Peyer's patch (tissue), 4 donors: ENCODE measurements around the gene TRIO. TPM values are rescaled to one million over a fixed set of nuclear protein-coding genes. Genes with fewer than 3 reads are reported as not detected.
A peak's percentile ranks its signal among the peaks of the same experiment; 100 is the strongest.

Experiments
- DNase-seq, 3 donors: peaks; one replicate each; pipeline ENCODE4 v3.0.0-alpha.2; 2017 to 2019
- H3K27ac ChIP-seq, 4 donors: fragments of 200-600 bp; sonication (generic); one replicate each; pipeline ENCODE4 v1.5.1; 2016 to 2019
- H3K27me3 ChIP-seq, 2 donors: fragments of 200-600 bp; sonication (generic); one replicate each; pipeline ENCODE4 v1.5.1; 2019
- H3K36me3 ChIP-seq, 3 donors: fragments of 200-600 bp; sonication (generic); one replicate each; pipeline ENCODE4 v1.5.1; 2016 to 2019
- H3K4me1 ChIP-seq, 4 donors: fragments of 200-600 bp; sonication (generic); one replicate each; pipeline ENCODE4 v1.5.1; 2016 to 2019
- H3K4me3 ChIP-seq, 4 donors: fragments of 200-600 bp; sonication (generic); 1 replicate in 3 of 4; 2 replicates in 1 of 4; pipeline ENCODE4 v1.5.1; 2016 to 2019; ENCODE audit warnings: mild to moderate bottlenecking in 1 of 4
- H3K9me3 ChIP-seq, 4 donors: fragments of 200-600 bp; sonication (generic); one replicate each; pipeline ENCODE4 v1.5.1; 2016 to 2019; ENCODE audit warnings: mild to moderate bottlenecking in 1 of 4
- CTCF ChIP-seq, 6 experiments: fragments of 450-650 bp in 4 of 6; fragments of 200-600 bp in 2 of 6; sonication (generic) in 1 of 6; IDR thresholded peaks; one replicate each; pipeline ENCODE4 v1.5.1; 2017 to 2019; ENCODE audit warnings: antibody characterized with exemption in 6 of 6, mild to moderate bottlenecking in 3 of 6, moderate library complexity in 1 of 6
- POLR2A ChIP-seq, 2 donors: fragments of 450-650 bp; IDR thresholded peaks; one replicate each; pipeline ENCODE4 v1.5.1; 2017; ENCODE audit warnings: antibody characterized with exemption in 2 of 2, mild to moderate bottlenecking in 2 of 2, moderate library complexity in 2 of 2
- total RNA-seq, 4 donors: library from RNA; depleted of rRNA; stranded (reverse); fragments of >200 nt; gene quantifications; one replicate each; pipeline ENCODE4 v1.1.0, GENCODE V29; 2016

TRIO gene
- total RNA-seq, 4 donors from 2014 or later: 171 to 456 (median 340) TPM

- no peaks in the 10 kb centered on the region for H3K27me3 ChIP-seq
- no peaks in the 10 kb centered on the region for H3K36me3 ChIP-seq
- peak overlapping the region; percentile 2 to 86 (median 28) for H3K27ac ChIP-seq
- H3K4me3 ChIP-seq: no peak overlapping the region
- no peak for TF ChIP-seq CTCF (IDR thresholded peaks at IDR 0.05)
- TF ChIP-seq POLR2A (IDR thresholded peaks at IDR 0.05): no peak
- H3K9me3 ChIP-seq: no peaks in the 10 kb centered on the region
- peaks cover 0 to 36% (median 0%) of the 10 kb centered on the region in 4 donors for H3K4me1 ChIP-seq
- no peak for DNase-seq
Measured at GRCh38 chr5:14182761-14183160, 39.6 kb downstream of the TRIO start.

- no peak for DNase-seq
- Histone ChIP-seq H3K27me3 (no peaks in the 10 kb centered on the region), H3K27ac (peak overlapping the region; percentile 2 to 86 (median 28)), H3K4me3 (peak overlapping the region in 1 of 4 donors; percentile 17), H3K36me3 (no peaks in the 10 kb centered on the region), H3K9me3 (no peaks in the 10 kb centered on the region), H3K4me1 (peaks cover 0 to 36% (median 0%) of the 10 kb centered on the region in 4 donors)
- TF ChIP-seq CTCF (IDR thresholded peaks at IDR 0.05) (no peak), POLR2A (IDR thresholded peaks at IDR 0.05) (no peak)
Measured at GRCh38 chr5:14183187-14183939, 40.2 kb downstream of the TRIO start.

- Histone ChIP-seq H3K27me3 (no peaks in the 10 kb centered on the region), H3K36me3 (no peaks in the 10 kb centered on the region), H3K4me3 (peak overlapping the region in 1 of 4 donors; percentile 17), H3K4me1 (peaks cover 0 to 36% (median 0%) of the 10 kb centered on the region in 4 donors), H3K27ac (peak overlapping the region in 3 of 4 donors; percentile 0 to 86 (median 50)), H3K9me3 (no peaks in the 10 kb centered on the region)
- no peak for DNase-seq
- no peak for TF ChIP-seq POLR2A (IDR thresholded peaks at IDR 0.05)
- TF ChIP-seq CTCF (IDR thresholded peaks at IDR 0.05): no peak
Measured at GRCh38 chr5:14184082-14184481, 40.9 kb downstream of the TRIO start.

- TF ChIP-seq CTCF (IDR thresholded peaks at IDR 0.05) (no peak), POLR2A (IDR thresholded peaks at IDR 0.05) (no peak)
- H3K4me3 ChIP-seq: no peak overlapping the region
- H3K4me1 ChIP-seq: peaks cover 0 to 31% (median 0%) of the 10 kb centered on the region in 4 donors
- H3K9me3 ChIP-seq: no peaks in the 10 kb centered on the region
- no peaks in the 10 kb centered on the region for H3K27me3 ChIP-seq
- DNase-seq: no peak
- peak overlapping the region in 3 of 4 donors; percentile 0 to 86 (median 75) for H3K27ac ChIP-seq
- H3K36me3 ChIP-seq: no peaks in the 10 kb centered on the region
Measured at GRCh38 chr5:14184725-14185124, 41.6 kb downstream of the TRIO start.

GRCh38 chr5:14185326-14186058, 42.4 kb downstream of the TRIO start:
- Histone ChIP-seq H3K27ac (peak overlapping the region; percentile 38 to 86 (median 61)), H3K4me3 (no peak overlapping the region), H3K4me1 (peaks cover 0 to 31% (median 0%) of the 10 kb centered on the region in 4 donors), H3K9me3 (no peaks in the 10 kb centered on the region), H3K27me3 (no peaks in the 10 kb centered on the region), H3K36me3 (no peaks in the 10 kb centered on the region)
- TF ChIP-seq CTCF (IDR thresholded peaks at IDR 0.05): no peak
- DNase-seq: no peak
